ENCODE measurements around the gene FBXW5.

Gene FBXW5

DNA sequence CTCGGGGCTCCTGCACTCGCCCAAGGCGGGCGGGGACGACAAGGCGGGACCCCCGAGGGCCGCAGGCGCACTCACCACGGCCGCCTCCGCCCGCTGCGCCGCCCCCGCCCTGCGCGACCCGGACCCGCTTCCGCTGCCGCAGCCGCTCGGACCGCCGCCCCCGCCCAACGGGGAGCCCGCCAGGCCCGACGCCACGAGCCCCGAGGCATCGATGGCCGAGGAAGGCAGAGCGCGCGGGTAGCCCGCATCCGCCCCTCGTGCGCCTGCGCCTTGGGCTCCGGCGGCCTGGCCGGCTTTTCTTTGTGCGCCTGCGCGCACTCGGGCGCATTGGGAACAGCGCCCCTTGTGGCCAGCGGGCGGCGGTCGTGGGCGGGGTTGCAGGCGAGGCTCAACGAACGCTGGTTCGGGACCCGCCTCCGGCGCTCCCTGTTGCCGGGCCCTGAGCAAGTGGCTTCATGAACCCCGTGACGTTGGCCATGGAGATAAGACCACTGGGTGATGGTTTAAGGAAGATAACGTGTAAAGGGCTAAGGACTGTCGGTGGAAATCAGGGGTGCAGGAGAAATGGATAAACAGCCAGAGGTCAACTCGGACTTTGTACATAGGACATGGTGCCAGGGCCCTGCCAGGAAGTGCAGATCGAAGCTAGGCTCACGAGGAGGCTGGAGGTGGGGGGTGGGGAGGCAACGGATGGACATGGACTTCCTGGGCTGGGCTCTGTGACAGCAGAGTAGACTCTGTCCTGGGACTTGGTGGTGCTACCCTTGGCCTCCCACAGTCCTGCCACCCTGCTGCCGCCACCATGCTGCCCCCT, at the start of gene FBXW5, which contains the start of gene C8G:
Gene FBXW5 (minus strand): TSS at position 220 of the 814 bp plus-strand sequence. CDS start 655 bp downstream, outside the sequence.
Gene C8G (plus strand): TSS at position 725 of the 814 bp plus-strand sequence. CDS start 78 bp downstream, at position 803.
- peaks cover 4% of the 10 kb centered on the region for H3K27me3 Mint-ChIP-seq (ENCODE audit: low read depth)
- H3K9me3 Mint-ChIP-seq: no peaks in the 10 kb centered on the region
- H3K4me3 Mint-ChIP-seq: peak within 1 kb of the TSS; percentile 77 to 83 (median 81)
- peaks cover 4% of the 10 kb centered on the region for H3K36me3 Mint-ChIP-seq (ENCODE audit: low read depth)
- TF ChIP-seq CTCF (IDR thresholded peaks at IDR 0.05; ENCODE audit: unreplicated experiment in 3 of 3): peak; percentile 97 to 99 (median 98)
- H3K4me1 Mint-ChIP-seq: peaks cover 9% of the 10 kb centered on the region
- peak within 1 kb of the TSS in 1 of 3 experiments; percentile 65 for H3K27ac Mint-ChIP-seq

- no peak for TF ChIP-seq CTCF (IDR thresholded peaks at IDR 0.05; ENCODE audit: unreplicated experiment in 3 of 3)
- H3K4me1 Mint-ChIP-seq: peaks cover 7% of the 10 kb centered on the region
- H3K4me3 Mint-ChIP-seq: peak overlapping the region; percentile 84 to 87 (median 87)
- H3K36me3 Mint-ChIP-seq (ENCODE audit: low read depth): no peaks in the 10 kb centered on the region
- peaks cover 8% of the 10 kb centered on the region for H3K27me3 Mint-ChIP-seq (ENCODE audit: low read depth)
- H3K27ac Mint-ChIP-seq: peak overlapping the region in 1 of 3 experiments; percentile 30
- no peaks in the 10 kb centered on the region for H3K9me3 Mint-ChIP-seq
Measured at GRCh38 chr9:136992819-136993369, 48.4 kb upstream of the FBXW5 start.

DNA sequence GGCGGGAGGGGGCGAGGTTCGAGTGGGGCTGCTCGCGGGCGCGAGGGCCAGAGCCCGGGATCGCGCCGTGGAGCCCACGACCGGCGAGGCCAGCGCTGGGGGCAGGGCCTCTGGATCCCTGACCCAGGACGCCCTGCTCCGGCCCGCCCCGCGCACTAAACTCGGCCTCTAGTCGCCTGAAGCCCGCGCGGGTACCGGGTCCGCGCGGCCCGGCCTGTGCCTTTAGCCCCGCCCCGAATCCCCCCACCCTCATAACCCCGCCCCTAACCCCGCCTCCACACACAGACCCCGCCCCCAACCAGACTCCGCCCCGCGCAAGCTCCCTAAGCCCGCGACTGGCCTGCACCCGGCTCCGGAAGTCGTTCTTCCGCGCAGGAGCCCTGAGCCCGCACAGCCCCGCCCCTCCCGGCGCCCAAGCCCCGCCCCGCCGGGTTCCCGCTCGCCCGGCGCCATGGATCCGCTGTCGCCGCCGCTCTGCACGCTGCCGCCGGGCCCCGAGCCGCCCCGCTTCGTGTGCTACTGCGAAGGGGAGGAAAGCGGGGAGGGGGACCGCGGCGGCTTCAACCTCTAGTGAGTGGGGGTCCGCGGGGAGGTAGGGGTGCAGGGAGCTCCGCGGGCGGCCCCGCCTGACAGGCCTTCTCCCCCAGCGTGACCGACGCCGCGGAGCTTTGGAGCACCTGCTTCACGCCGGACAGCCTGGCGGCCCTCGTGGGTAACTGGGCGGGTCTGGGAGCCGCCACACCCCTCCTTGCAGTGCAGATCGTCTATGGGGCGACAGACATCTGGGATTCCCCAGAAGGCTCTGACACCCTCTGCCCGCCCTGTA, 47.7 kb upstream of the FBXW5 start, which contains the start of gene PAXX:
Gene PAXX (plus strand): TSS at position 430 of the 826 bp plus-strand sequence. CDS start 22 bp downstream, at position 452.
- H3K4me3 Mint-ChIP-seq: peak within 1 kb of the TSS; percentile 84 to 87 (median 87)
- no peaks in the 10 kb centered on the region for H3K9me3 Mint-ChIP-seq
- peaks cover 4% of the 10 kb centered on the region for H3K4me1 Mint-ChIP-seq
- peaks cover 8% of the 10 kb centered on the region for H3K27me3 Mint-ChIP-seq (ENCODE audit: low read depth)
- H3K36me3 Mint-ChIP-seq (ENCODE audit: low read depth): no peaks in the 10 kb centered on the region
- no peak for TF ChIP-seq CTCF (IDR thresholded peaks at IDR 0.05; ENCODE audit: unreplicated experiment in 3 of 3)
- peak within 1 kb of the TSS in 2 of 3 experiments; percentile 50 to 56 for H3K27ac Mint-ChIP-seq

GRCh38 chr9:136990242-136990911, 45.8 kb upstream of the FBXW5 start:
- Mint-ChIP-seq H3K27me3 (ENCODE audit: low read depth) (peaks cover 8% of the 10 kb centered on the region), H3K4me1 (peaks cover 4% of the 10 kb centered on the region), H3K9me3 (no peaks in the 10 kb centered on the region), H3K36me3 (ENCODE audit: low read depth) (no peaks in the 10 kb centered on the region), H3K27ac (peak overlapping the region in 2 of 3 experiments; percentile 39 to 49), H3K4me3 (peak overlapping the region; percentile 71 to 84 (median 72))
- no peak for TF ChIP-seq CTCF (IDR thresholded peaks at IDR 0.05; ENCODE audit: unreplicated experiment in 3 of 3)

GRCh38 chr9:136988872-136989271, 44.3 kb upstream of the FBXW5 start:
- Mint-ChIP-seq H3K4me1 (peaks cover 6% of the 10 kb centered on the region), H3K4me3 (no peak overlapping the region), H3K9me3 (no peaks in the 10 kb centered on the region), H3K27ac (no peak overlapping the region), H3K27me3 (ENCODE audit: low read depth) (peaks cover 10% of the 10 kb centered on the region), H3K36me3 (ENCODE audit: low read depth) (no peaks in the 10 kb centered on the region)
- TF ChIP-seq CTCF (IDR thresholded peaks at IDR 0.05; ENCODE audit: unreplicated experiment in 3 of 3): no peak
